ENCODE results near the gene TMOD1. TPM values are rescaled to one million over a fixed set of nuclear protein-coding genes. Genes with fewer than 3 reads are reported as not detected.
A peak's percentile ranks its signal among the peaks of the same experiment; 100 is the strongest.

Gene TMOD1
- polyA plus RNA-seq, 1 of the 3 experiments (the other 2 are of a cell fraction): 0.54 TPM

DNA sequence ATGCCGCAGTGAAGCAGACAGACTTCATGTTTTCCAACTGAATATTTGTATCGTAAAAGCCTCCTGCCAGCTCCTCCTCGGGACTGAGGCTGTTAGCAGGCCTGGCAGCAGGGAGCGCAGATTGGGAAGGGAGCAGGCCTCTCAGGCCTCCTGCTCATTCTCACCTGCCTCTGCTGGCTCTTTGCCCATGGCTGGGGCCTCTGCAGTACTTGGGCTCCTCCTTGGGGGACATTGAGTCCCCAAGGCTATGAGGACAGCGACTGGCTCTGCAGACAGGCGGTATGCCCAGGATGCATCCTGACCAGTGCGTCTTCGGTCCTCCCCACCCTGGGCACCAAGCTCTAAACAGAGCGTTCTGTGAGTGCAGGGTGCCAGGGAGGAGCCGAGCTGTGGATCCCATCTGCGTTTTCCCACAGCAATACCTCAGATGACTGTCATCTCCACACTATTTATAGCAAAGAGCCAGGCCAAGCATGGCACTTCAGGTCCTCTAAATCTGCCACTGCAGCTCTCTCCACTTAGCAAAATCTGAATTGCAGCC is 93.0 kb downstream of the TMOD1 start:
- Histone ChIP-seq H3K4me2 (no peak overlapping the region), H3K9ac (no peak overlapping the region), H3K79me2 (ENCODE audit: insufficient read depth) (no peaks in the 10 kb centered on the region), H2AFZ (ENCODE audit: low read depth) (no peak overlapping the region), H3K27ac (ENCODE audit: low read depth in 2 of 2, low read length in 1 of 2) (peak overlapping the region in 1 of 2 experiments; percentile 56; a peak in 2 of 4 replicates), H3K9me2 (no peaks in the 10 kb centered on the region), H3K36me3 (replicated peaks in 1 of 2; ENCODE audit: control insufficient read depth in 1 of 2, insufficient read depth in 2 of 2, low read length in 1 of 2) (peaks cover 0 to 10% of the 10 kb centered on the region in 2 experiments), H4K20me1 (ENCODE audit: insufficient read depth) (no peaks in the 10 kb centered on the region), H3K4me3 (ENCODE audit: low read depth in 2 of 2, low read length in 1 of 2) (no peak overlapping the region), H3K27me3 (ENCODE audit: insufficient read depth) (no peaks in the 10 kb centered on the region), H3K4me1 (ENCODE audit: control insufficient read depth in 1 of 2, insufficient read depth in 2 of 2, low read depth in 1 of 2, low read length in 1 of 2) (peaks cover 0 to 26% of the 10 kb centered on the region in 2 experiments; a peak in 2 of 4 replicates), H3F3A (replicated peaks; ENCODE audit: insufficient read depth) (no peaks in the 10 kb centered on the region), H3K9me3 (no peaks in the 10 kb centered on the region)
- ChIA-PET CTCF (interaction anchor here (0.8 to 28.6 kb wide), 7 partner anchors 16 to 182 kb away, joined by 3 to 677 read pairs (median 3); no protein-coding TSS in a partner anchor), POLR2A (interaction anchor here (0.6 to 0.7 kb wide), 2 partner anchors 30 to 39 kb away, joined by 3 read pairs; partner anchors contain the start of genes NCBP1 and TSTD2)
- TF ChIP-seq TEAD4 (IDR thresholded peaks at IDR 0.05; ENCODE audit: borderline replicate concordance, insufficient read depth) (no peak), GABPA (IDR thresholded peaks at IDR 0.05; ENCODE audit: low read depth) (no peak), YY1 (IDR thresholded peaks at IDR 0.05; ENCODE audit: low read depth) (no peak), ELF1 (IDR thresholded peaks at IDR 0.05) (no peak), TCF12 (IDR thresholded peaks at IDR 0.05) (no peak), JUND (IDR thresholded peaks at IDR 0.05) (no peak), TAF1 (IDR thresholded peaks at IDR 0.05; ENCODE audit: borderline replicate concordance, low read depth, low read length) (no peak), POLR2AphosphoS5 (IDR thresholded peaks at IDR 0.05; ENCODE audit: low read depth, low read length) (no peak), MXI1 (IDR thresholded peaks at IDR 0.05; ENCODE audit: low read depth, low read length) (no peak), NFIC (IDR thresholded peaks at IDR 0.05; ENCODE audit: borderline replicate concordance) (no peak), NRF1 (IDR thresholded peaks at IDR 0.05; ENCODE audit: low read depth, low read length) (no peak), RFX5 (IDR thresholded peaks at IDR 0.05; ENCODE audit: low read length) (no peak), RCOR1 (IDR thresholded peaks at IDR 0.05; ENCODE audit: low read length) (no peak), RXRA (IDR thresholded peaks at IDR 0.05; ENCODE audit: borderline replicate concordance, low read depth) (no peak), FOSL2 (IDR thresholded peaks at IDR 0.05; ENCODE audit: borderline replicate concordance, low read depth) (no peak)
- TF ChIP-seq, protein P1, sequence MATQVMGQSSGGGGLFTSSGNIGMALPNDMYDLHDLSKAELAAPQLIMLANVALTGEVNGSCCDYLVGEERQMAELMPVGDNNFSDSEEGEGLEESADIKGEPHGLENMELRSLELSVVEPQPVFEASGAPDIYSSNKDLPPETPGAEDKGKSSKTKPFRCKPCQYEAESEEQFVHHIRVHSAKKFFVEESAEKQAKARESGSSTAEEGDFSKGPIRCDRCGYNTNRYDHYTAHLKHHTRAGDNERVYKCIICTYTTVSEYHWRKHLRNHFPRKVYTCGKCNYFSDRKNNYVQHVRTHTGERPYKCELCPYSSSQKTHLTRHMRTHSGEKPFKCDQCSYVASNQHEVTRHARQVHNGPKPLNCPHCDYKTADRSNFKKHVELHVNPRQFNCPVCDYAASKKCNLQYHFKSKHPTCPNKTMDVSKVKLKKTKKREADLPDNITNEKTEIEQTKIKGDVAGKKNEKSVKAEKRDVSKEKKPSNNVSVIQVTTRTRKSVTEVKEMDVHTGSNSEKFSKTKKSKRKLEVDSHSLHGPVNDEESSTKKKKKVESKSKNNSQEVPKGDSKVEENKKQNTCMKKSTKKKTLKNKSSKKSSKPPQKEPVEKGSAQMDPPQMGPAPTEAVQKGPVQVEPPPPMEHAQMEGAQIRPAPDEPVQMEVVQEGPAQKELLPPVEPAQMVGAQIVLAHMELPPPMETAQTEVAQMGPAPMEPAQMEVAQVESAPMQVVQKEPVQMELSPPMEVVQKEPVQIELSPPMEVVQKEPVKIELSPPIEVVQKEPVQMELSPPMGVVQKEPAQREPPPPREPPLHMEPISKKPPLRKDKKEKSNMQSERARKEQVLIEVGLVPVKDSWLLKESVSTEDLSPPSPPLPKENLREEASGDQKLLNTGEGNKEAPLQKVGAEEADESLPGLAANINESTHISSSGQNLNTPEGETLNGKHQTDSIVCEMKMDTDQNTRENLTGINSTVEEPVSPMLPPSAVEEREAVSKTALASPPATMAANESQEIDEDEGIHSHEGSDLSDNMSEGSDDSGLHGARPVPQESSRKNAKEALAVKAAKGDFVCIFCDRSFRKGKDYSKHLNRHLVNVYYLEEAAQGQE (IDR thresholded peaks at IDR 0.05; ENCODE audit: low read depth, low read length): no peak
- TF ChIP-seq, protein P2, sequence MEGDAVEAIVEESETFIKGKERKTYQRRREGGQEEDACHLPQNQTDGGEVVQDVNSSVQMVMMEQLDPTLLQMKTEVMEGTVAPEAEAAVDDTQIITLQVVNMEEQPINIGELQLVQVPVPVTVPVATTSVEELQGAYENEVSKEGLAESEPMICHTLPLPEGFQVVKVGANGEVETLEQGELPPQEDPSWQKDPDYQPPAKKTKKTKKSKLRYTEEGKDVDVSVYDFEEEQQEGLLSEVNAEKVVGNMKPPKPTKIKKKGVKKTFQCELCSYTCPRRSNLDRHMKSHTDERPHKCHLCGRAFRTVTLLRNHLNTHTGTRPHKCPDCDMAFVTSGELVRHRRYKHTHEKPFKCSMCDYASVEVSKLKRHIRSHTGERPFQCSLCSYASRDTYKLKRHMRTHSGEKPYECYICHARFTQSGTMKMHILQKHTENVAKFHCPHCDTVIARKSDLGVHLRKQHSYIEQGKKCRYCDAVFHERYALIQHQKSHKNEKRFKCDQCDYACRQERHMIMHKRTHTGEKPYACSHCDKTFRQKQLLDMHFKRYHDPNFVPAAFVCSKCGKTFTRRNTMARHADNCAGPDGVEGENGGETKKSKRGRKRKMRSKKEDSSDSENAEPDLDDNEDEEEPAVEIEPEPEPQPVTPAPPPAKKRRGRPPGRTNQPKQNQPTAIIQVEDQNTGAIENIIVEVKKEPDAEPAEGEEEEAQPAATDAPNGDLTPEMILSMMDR (IDR thresholded peaks at IDR 0.05): no peak
- TF ChIP-seq, protein P3, sequence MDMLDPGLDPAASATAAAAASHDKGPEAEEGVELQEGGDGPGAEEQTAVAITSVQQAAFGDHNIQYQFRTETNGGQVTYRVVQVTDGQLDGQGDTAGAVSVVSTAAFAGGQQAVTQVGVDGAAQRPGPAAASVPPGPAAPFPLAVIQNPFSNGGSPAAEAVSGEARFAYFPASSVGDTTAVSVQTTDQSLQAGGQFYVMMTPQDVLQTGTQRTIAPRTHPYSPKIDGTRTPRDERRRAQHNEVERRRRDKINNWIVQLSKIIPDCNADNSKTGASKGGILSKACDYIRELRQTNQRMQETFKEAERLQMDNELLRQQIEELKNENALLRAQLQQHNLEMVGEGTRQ (IDR thresholded peaks at IDR 0.05; ENCODE audit: borderline replicate concordance, low read depth, low read length): no peak
- TF ChIP-seq, protein P4, sequence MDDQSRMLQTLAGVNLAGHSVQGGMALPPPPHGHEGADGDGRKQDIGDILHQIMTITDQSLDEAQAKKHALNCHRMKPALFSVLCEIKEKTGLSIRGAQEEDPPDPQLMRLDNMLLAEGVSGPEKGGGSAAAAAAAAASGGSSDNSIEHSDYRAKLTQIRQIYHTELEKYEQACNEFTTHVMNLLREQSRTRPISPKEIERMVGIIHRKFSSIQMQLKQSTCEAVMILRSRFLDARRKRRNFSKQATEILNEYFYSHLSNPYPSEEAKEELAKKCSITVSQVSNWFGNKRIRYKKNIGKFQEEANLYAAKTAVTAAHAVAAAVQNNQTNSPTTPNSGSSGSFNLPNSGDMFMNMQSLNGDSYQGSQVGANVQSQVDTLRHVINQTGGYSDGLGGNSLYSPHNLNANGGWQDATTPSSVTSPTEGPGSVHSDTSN (IDR thresholded peaks at IDR 0.05): no peak
- TF ChIP-seq, protein P5, sequence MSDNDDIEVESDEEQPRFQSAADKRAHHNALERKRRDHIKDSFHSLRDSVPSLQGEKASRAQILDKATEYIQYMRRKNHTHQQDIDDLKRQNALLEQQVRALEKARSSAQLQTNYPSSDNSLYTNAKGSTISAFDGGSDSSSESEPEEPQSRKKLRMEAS (IDR thresholded peaks at IDR 0.05; ENCODE audit: low read depth): no peak
- WGBS (ENCODE audit: low lambda C conversion rate): 78% methylated on average over 8 of the region's 11 CpGs
- DNase-seq: no peak
